Measurements from ENCODE around the gene RPP40. TPM values are rescaled to one million over a fixed set of nuclear protein-coding genes. Genes with fewer than 3 reads are reported as not detected.
"Not testable (repeated sequence)": the region's sequence is repeated elsewhere in the genome, so short reads cannot be mapped to it uniquely, and the experiment has no call there.

Gene RPP40
- total RNA-seq, 1 donor from 2014 or later: 3.2 TPM

DNA sequence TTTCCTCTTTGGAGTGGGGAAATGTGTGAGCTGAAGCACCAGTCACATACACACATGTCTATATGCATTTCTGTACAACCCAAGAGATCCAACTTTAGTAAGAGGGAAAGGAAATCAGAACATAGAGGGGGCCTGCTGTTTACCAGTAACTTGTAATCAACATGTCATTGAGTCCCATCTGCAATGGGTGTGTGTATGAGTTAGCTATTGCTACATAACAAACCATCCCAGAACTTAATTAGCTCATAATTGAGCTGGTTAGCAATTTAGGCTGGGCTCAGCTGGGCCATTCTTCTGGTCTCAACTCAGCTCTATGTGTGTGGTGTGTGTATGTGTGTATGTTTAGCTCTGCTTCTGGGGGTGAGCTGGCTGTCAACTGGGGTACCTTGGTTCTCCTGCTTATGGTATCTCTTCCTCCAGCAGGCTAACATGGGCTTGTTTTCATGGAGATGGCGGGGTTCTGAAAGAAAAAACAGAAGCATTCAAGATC lies 10.3 kb upstream of the RPP40 start:
- no peak for DNase-seq (ENCODE audit: low spot score)

DNA sequence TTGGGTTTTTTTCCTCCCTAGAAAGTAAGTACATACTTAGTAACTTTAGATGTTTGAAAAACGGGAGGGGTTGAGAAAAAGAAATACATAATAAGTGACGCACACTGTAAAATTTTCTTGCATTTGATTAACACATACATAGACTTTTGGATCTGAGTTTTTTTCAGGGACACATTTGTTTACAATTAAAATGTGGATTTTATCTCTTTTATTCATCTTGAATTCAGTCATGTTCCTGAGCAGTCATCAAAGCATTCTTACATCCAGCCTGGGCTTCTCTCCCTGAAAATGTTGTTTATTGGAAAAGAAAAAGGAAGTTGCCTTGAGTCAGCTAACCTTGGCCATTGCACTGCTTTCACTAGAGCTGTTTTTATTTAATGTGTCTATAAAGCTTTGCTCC lies 8.7 kb upstream of the RPP40 start:
- no peak for DNase-seq (ENCODE audit: low spot score)

DNA sequence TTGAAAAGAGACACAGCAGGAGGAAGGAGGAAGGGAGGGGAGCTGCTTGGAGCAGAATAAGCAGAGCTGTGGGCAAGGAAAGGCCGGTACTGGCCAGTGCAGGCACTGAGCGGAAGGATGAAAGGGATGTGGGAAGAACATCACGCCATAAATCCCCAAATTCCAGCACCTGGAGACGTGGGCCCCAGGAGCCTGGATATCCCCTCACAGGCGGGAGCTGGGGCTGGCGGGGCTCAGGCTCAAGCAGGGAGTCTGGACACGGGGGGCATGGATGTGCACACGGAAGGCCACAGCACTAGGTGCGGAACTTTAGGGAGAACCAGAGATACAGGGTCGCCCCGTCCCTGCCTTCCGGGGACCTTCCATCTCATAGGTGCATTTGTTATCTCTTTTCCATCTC lies 7.5 kb upstream of the RPP40 start:
- DNase-seq (ENCODE audit: low spot score): no peak

DNA sequence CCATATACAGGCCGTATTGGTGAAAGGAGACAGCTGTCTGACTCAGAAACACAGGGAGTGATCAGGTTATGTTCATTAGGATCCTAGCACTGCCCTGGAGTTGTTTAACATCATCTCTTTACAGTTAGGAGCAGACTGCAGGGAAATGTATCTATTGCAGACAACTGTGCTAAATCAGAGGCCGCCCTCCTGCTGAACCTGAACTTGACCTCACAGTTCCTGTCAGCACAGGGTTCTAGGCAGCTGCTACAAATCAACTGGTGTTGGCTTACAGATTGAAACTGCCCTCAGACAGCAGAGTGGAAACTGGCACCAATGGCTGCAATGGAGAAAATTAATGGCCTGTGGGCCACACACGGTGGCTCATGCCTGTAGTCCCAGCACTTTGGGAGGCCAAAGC lies 3.7 kb upstream of the RPP40 start:
- no peak for DNase-seq (ENCODE audit: low spot score)

DNA sequence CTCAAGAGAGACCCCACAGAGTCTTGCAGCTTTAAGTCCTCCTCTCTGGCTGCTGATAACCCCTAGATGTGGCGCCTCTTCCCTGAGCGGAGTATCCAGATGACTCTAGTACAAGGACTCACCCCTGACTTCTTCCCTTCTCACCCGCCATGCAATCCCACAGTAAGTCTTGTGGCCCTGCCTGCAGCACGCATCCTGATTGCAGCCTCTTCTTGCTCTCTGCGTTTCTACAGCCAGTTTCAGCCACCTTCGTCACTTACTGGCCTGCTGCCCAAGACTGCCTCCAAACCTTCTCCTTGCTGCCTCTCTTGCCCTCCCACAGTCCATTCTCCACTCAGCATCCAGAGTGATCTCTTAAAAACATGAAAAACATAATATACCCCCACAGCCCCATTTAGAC lies 2.4 kb upstream of the RPP40 start:
- DNase-seq (ENCODE audit: low spot score): no peak

- not testable (repeated sequence) for DNase-seq (ENCODE audit: low spot score)
Observed at GRCh38 chr6:5005038-5005433, 1.2 kb upstream of the RPP40 start.

- DNase-seq (ENCODE audit: low spot score): no peak
Observed at GRCh38 chr6:5004373-5005037, 668 bp upstream of the RPP40 start.

DNA sequence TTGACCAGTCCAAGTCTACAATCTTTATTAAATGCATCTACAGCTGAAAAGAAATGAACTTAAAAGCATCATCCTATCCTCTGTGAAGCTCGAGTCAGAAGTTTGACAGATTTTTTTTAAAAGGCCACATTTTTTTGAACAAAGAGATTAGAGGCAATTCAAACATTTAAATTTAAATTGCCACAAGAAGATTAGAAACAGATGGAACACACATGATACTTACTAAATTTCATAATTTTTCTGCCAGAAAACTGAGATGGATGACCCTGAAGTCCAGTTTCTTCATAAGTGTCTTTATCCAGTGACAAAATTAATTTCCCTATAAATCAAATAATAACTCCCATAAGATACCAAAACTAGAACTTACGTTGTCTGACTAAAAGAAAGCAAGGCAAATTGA lies 4.3 kb downstream of the RPP40 start:
- no peak for DNase-seq (ENCODE audit: low spot score)

GRCh38 chr6:4997862-4998261 lies 6.0 kb downstream of the RPP40 start:
- DNase-seq (ENCODE audit: low spot score): no peak

DNA sequence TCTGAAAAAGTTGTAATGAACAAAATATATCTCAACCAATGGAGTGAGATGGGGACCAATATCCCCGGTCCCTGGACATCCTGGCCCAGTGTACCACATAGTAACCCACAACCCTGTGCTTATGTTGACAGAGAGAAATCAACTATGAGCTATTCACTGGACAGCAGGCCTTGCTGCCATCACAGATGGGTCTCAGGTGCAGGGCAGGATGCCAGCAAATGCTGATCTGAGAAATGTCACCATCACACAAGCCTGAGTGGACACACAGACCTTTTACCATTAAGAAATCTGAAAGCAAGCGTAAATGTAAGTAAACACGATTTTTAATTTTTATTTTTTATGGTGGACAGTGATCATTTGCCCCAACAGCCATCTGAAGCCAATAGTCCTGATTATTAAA lies 9.1 kb downstream of the RPP40 start:
- no peak for DNase-seq (ENCODE audit: low spot score)

GRCh38 chr6:4987432-4987831 lies 16.4 kb downstream of the RPP40 start:
- DNase-seq (ENCODE audit: low spot score): no peak

GRCh38 chr6:4986999-4987398 lies 16.8 kb downstream of the RPP40 start:
- no peak for DNase-seq (ENCODE audit: low spot score)

- no peak for DNase-seq (ENCODE audit: low spot score)
Observed at GRCh38 chr6:4983322-4983721, 20.5 kb downstream of the RPP40 start.

DNA sequence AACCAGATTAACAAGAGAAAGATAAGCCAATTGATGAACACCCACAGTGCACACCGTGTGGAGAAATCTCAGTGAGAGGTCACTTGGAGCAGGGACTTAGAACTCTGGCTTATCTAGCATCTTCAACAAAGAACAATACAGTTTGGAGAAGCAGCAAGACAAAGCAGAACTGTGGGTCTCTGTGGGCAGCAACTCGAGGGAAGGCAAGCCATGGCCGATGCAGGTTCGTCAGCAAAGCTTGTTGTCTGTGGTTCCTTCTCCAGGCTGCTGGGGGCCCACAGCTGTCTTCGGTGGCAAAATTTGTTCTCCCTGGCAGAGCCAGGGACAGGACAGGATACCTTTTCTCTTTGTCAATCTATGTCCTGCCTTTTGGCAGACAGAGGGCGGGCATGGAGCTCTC lies 22.1 kb downstream of the RPP40 start:
- no peak for DNase-seq (ENCODE audit: low spot score)

- no peak for DNase-seq (ENCODE audit: low spot score)
Observed at GRCh38 chr6:4979426-4979825, 24.4 kb downstream of the RPP40 start.

GRCh38 chr6:4977468-4977867 lies 26.4 kb downstream of the RPP40 start:
- DNase-seq (ENCODE audit: low spot score): no peak

DNA sequence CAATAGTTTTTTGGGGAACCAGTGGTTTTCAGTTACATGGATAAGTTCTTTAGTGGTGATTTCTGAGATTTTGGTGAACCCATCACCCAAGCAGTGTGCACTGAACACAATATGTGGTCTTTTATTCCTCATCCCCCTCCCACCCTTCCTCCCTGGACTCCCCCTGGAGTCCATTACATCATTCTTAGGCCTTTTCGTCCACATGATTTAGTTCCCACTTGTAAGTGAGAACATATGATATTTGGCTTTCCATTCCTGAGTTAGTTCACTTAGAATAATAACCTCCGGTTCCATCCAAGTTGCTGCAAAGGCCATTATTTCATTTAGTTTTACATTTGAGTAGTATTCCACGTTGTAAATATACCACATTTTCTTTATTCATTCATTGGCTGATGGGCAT lies 28.3 kb downstream of the RPP40 start:
- DNase-seq (ENCODE audit: low spot score): no peak

GRCh38 chr6:4974962-4975361 lies 28.9 kb downstream of the RPP40 start:
- DNase-seq (ENCODE audit: low spot score): no peak

DNA sequence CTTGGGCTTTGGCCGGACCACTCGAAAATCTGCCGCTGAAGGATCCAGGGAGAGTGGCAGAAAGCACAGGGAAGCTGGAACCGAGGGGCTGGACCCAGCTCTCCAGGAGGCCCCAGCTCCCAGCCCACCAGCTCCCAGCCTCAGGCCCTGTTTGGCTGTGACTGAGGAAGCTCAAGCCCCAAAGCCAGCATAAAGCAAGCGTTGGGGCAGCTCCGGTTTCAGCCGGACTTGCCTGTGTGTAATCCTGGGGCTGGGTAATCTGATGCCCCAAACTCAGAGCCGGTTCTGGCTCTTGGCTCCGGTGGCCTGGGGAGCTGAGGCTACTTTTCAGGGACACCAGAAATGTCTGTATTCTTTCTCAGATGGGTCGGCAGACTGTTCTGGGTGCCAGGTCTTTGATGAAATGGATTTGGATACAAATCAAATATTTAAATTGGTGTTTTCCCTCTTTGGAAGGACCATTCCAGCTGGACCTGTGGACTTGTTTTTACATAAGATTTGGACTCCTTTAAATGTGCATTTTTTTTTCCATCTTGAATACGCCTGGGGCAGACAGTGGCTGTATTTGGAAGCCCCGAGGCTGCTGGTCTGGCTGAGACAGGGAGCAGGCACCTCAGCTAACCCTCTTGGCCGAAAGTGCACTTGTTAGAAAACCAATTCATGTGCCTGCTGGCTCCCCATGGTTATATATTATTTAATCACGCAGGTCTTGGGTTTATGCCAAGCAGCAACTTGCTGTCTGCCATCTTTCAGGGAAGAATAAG lies 29.7 kb downstream of the RPP40 start:
- DNase-seq (ENCODE audit: low spot score): peak; percentile 19

GRCh38 chr6:4973415-4973814 lies 30.4 kb downstream of the RPP40 start:
- no peak for DNase-seq (ENCODE audit: low spot score)

DNA sequence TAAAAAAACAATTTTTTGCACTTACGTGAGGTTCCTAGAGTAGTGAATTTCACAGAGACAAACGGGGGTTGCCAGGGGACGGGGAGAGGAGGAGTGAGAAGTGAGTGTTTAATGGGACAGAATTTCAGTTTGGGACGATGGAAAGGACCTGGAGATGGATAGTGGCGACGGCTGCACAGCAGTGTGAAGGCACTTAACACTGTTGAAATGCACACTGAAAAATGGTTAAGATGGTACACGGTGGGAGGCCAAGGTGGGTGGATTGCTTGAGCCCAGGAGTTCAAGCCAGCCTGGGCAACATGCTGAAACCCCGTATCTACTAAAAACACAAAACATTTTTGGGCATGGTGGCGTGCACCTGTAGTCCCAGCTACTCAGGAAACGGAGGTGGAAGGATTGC lies 31.4 kb downstream of the RPP40 start:
- DNase-seq (ENCODE audit: low spot score): no peak

DNA sequence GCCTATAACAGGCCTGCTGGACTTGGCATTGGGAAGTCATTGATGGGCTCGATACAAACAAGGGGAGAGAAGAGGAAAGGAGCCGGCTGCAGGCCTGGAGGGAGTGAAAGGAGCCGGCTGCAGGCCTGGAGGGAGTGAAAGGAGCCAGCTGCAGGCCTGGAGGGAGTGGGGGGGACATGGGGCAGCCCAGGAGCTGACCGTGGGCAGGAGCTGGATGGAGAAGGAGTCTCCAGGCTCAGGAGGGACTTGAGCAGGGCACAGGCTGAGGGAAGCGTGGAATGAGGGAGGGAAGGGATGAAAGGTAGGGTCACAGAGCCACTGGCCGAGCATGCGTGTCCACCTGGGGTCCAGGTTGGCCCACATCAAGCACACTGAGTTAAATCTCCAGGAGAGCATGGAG lies 32.0 kb downstream of the RPP40 start:
- DNase-seq (ENCODE audit: low spot score): no peak

- DNase-seq (ENCODE audit: low spot score): no peak
Observed at GRCh38 chr6:4970739-4971395, 33.0 kb downstream of the RPP40 start.

Data from mucosa of gallbladder (tissue), 1 donor.